Esophagus (tissue), 2 donors: ENCODE measurements around the gene PHF21B. TPM values are rescaled to one million over a fixed set of nuclear protein-coding genes. Genes with fewer than 3 reads are reported as not detected.

Source experiments
- H3K27ac ChIP-seq, 2 donors: one replicate each; pipeline ENCODE4 v1.5.1; 2013; ENCODE audit warnings: low read depth in 2 of 2, mild to moderate bottlenecking in 2 of 2, inconsistent platforms in 1 of 2, low read length in 1 of 2, moderate library complexity in 1 of 2
- H3K27me3 ChIP-seq, 2 donors: one replicate each; pipeline ENCODE4 v1.6.1; 2013; ENCODE audit warnings: low read length in 2 of 2, control low read depth in 1 of 2, mild to moderate bottlenecking in 1 of 2; ENCODE audit not compliant: insufficient read depth in 2 of 2, control insufficient read depth in 1 of 2
- H3K36me3 ChIP-seq, 2 donors: one replicate each; pipeline ENCODE4 v1.6.1; 2013; ENCODE audit warnings: low read length in 1 of 2; ENCODE audit not compliant: control insufficient read depth in 2 of 2, insufficient read depth in 2 of 2
- H3K4me1 ChIP-seq, 2 donors: one replicate each; pipeline ENCODE4 v1.6.1; 2013; ENCODE audit warnings: low read length in 1 of 2; ENCODE audit not compliant: control insufficient read depth in 2 of 2, insufficient read depth in 2 of 2
- H3K4me3 ChIP-seq, 2 donors: one replicate each; pipeline ENCODE4 v1.5.1; 2013; ENCODE audit warnings: low read length in 2 of 2, mild to moderate bottlenecking in 2 of 2, low read depth in 1 of 2, moderate library complexity in 1 of 2
- H3K9me3 ChIP-seq, 2 donors: one replicate each; pipeline ENCODE4 v1.6.1; 2013; ENCODE audit warnings: mild to moderate bottlenecking in 2 of 2, low read depth in 1 of 2, low read length in 1 of 2, moderate library complexity in 1 of 2; ENCODE audit not compliant: control insufficient read depth in 2 of 2, insufficient read depth in 1 of 2
- WGBS, 2 donors: extraction: QIAGEN DNeasy Blood & Tissue Kit; methylation state at CpG; one replicate each; pipeline ENCODE4 v1.1.7; 2013; 5-methylcytosine and 5-hydroxymethylcytosine counted together
- polyA plus RNA-seq, 2 donors: library from polyadenylated mRNA; stranded (reverse); fragments of 200-250 nt; gene quantifications; one replicate each; pipeline ENCODE4 v1.2.3, GENCODE V29; 2013
- donor health status: healthy with polysubstance abuse.
- donor health status: Bipolar disorder and iron deficiency.

Gene PHF21B
- polyA plus RNA-seq, 2 donors = 0.08 to 0.25 TPM

DNA sequence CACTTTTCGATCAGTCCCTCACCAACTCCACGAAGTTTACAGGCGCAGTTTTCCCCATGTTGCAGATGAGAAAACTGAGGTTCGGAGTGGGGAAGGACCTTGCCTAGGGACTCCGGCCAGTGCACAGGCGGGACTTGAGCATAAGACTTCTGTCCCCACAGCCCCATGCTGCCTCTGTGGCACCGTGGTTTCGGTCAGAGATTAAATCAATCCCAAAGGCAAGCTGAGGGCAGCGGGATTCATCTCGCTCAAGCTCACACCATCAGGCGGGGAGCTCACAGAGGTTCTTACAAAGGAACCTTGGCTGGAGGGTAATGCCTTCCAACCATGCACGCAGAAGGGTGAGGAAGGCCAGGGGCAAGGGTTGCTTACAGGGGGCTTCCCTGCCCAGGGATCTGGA lies 115.5 kb downstream of the PHF21B start:
- H3K9me3 ChIP-seq = peaks cover 0 to 3% of the 10 kb centered on the region in 2 donors
- no peaks in the 10 kb centered on the region for H3K36me3 ChIP-seq
- H3K27me3 ChIP-seq = no peaks in the 10 kb centered on the region
- no peak overlapping the region for H3K4me3 ChIP-seq
- H3K27ac ChIP-seq = no peak overlapping the region
- WGBS, 2 donors = 85 to 86% methylated on average over 12 of the region's 12 CpGs
- H3K4me1 ChIP-seq = no peaks in the 10 kb centered on the region

DNA sequence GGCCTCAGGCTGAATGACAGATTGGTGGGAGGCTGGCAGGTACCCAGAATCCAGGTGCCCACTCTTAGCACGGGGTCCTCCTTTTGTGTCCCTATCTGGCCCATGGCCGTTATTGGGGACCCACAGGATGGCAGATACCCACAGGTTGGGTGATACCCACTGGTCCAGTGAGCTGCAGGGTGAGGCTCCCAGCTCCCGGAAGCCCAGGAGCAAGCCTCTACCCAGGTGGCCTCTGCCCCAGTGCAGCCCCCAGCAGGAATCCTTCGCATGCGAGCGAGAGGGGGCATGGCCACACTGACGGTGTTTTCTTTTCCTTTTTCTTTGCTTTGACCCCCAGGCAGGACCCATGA lies 116.1 kb downstream of the PHF21B start:
- Histone ChIP-seq H3K27me3 (no peaks in the 10 kb centered on the region), H3K27ac (no peak overlapping the region), H3K9me3 (peaks cover 0 to 3% of the 10 kb centered on the region in 2 donors), H3K36me3 (no peaks in the 10 kb centered on the region), H3K4me1 (no peaks in the 10 kb centered on the region), H3K4me3 (no peak overlapping the region)
- 52 to 59% methylated on average over 7 of the region's 7 CpGs for WGBS, 2 donors

DNA sequence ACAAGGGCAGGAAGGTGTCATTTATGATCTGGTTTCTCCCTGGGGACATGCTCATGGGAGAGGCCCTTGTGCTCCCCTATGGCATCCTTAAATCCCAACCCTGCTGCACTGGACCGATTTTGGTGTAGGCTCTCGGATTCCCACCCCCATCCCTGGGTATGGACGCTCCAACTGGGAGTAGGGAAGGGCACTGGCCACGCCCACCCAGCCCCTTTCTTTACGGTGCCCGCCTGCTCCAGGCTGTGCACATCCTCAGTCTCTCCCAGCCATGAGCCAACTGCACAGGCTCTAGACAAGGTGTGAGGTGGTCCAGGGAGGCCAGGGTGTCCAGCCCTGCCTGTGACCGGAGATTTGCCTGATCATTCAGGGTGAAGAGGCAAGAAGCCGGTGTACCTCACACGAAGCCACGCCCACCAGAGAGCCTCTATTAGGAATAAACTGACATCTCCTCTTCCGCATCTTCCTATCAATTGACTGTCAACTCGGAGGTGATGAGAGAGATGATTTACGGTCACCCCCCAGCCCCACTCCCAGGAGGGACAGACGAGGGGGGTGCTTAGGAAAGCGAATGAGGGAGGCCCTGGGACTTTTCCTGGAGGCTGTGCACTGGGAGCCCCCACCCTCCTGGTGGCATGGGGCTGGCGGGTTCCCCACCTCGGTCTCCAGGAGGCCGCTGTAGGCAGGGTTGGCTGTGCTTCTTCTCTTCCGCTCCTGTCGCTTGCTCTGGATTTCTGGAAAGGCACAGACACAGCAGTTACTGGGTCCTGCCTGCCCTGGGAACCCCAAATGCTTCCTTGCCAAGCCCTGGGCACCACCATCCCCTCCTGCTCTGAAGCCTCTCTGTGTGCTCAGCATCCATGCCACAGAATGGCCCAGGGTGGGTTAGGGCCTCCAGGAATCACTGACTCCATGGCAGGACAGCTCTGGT lies 116.7 kb downstream of the PHF21B start:
- 81 to 83% methylated on average over 20 of the region's 20 CpGs for WGBS, 2 donors
- H3K27me3 ChIP-seq = no peaks in the 10 kb centered on the region
- H3K4me1 ChIP-seq = no peaks in the 10 kb centered on the region
- H3K4me3 ChIP-seq = no peak overlapping the region
- H3K9me3 ChIP-seq = peaks cover 0 to 3% of the 10 kb centered on the region in 2 donors
- H3K36me3 ChIP-seq = no peaks in the 10 kb centered on the region
- H3K27ac ChIP-seq = no peak overlapping the region

DNA sequence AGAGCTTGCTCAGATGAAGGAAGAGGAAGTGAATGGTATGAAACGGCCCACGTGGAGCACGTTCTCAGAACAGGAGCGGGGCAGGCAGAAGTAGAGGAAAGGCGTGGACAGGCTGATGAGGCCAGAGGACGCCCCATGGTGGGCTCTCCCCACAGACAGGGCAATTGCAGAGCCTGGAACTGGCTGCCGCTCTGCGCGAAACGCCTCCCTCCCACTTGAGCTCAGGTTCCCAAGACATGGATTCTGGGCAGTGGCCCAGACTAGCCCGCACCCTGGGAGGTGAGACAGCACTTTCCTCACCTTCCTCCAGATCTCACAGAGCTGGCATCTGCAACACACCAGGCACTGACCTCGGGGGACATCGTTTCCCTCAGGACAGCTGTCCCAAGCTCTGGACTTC lies 117.6 kb downstream of the PHF21B start:
- Histone ChIP-seq H3K4me1 (no peaks in the 10 kb centered on the region), H3K4me3 (no peak overlapping the region), H3K9me3 (peaks cover 0 to 2% of the 10 kb centered on the region in 2 donors), H3K36me3 (no peaks in the 10 kb centered on the region), H3K27me3 (no peaks in the 10 kb centered on the region), H3K27ac (no peak overlapping the region)
- WGBS, 2 donors = 80 to 81% methylated on average over 13 of the region's 13 CpGs

DNA sequence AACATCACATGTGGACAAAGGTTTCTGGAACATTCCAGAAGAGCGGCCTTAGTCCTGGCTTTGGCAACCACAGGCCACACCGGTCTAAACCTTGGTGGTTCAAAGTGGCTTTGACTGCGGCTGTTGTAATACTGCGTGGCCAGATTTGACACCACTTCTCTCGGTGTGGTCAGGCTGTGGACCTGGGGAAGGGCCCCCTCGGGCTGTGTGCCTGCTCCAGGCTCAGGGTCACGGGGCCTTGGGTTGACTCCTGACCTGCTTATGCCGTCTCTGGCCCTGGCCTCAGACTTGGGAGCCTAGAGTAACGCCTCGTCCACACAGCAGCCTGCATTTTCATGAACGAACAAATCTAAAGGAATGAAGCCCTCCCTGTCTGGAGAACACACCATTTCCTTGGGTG lies 118.0 kb downstream of the PHF21B start:
- Histone ChIP-seq H3K36me3 (no peaks in the 10 kb centered on the region), H3K4me1 (no peaks in the 10 kb centered on the region), H3K27me3 (no peaks in the 10 kb centered on the region), H3K9me3 (no peaks in the 10 kb centered on the region), H3K27ac (no peak overlapping the region), H3K4me3 (no peak overlapping the region)
- 82 to 88% methylated on average over 11 of the region's 11 CpGs for WGBS, 2 donors

DNA sequence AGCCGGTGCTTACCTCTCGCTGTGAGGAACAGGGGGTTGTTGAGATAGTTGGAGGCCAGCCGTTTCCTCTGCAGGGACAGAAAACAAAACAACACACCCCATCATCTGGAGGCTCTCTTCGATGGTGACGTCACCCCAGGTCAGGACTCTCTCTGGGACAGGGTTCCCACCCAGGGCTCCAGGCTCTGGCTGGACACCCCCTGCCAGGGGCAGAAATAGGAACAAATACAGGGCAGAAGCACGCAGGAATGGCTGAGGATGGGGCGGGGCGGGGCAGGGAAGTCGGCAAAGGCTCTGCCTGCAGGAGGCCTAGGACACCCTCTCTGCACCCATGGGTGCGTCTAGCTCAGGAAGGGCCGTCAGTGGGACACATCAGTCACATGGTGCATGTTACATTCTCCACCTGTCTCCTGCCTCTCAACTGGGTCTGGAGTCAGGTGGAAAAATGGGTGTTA lies 118.5 kb downstream of the PHF21B start:
- Histone ChIP-seq H3K4me3 (no peak overlapping the region), H3K27me3 (no peaks in the 10 kb centered on the region), H3K4me1 (no peaks in the 10 kb centered on the region), H3K27ac (no peak overlapping the region), H3K9me3 (no peaks in the 10 kb centered on the region), H3K36me3 (no peaks in the 10 kb centered on the region)
- WGBS, 2 donors = 78 to 83% methylated on average over 11 of the region's 11 CpGs

DNA sequence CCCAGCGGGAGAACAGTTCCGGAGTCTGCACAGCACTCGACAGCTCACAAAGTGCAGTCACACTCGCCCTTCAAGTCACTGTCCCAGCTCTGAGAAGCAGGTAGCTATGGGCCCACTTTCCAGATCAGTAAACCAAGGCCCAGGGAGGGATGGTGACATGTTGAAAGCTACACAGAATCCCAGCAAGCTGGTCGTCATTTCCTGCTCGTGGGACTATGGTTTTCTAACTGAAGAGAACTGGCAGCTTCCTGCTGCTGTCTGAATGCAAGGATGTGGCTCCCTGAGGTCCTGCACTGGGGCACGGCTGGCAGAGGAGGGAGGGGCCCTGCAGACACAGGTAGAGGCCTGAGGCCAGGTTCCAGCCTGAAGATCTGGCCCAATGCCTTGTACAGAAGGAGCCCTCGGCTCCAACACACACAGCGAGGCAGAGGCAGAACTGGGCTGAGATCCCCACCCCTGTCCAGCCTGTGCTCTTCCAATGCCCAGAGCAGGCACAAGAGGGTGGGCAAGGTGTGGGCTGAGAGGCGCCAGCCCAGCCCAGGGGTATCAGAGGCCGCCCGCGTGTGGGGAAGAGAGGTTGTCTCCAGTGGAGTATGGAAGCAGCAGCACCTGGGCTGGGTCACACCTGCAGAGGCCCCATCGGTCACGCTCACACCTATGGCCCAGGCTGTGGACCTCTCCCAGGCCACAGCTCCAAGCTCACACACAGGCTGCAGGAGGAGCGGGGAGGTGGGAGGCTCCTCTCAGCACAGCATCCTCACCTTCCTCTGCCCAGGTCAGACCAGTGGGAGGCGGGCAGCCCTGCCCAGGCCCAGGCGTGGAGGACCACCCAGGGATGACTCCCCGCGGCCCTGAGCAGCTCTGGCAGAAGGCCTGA lies 119.2 kb downstream of the PHF21B start:
- H3K36me3 ChIP-seq = no peaks in the 10 kb centered on the region
- H3K9me3 ChIP-seq = no peaks in the 10 kb centered on the region
- WGBS, 2 donors = 75 to 79% methylated on average over 15 to 20 of the region's 20 CpGs
- H3K4me1 ChIP-seq = no peaks in the 10 kb centered on the region
- no peak overlapping the region for H3K4me3 ChIP-seq
- H3K27me3 ChIP-seq = no peaks in the 10 kb centered on the region
- no peak overlapping the region for H3K27ac ChIP-seq

DNA sequence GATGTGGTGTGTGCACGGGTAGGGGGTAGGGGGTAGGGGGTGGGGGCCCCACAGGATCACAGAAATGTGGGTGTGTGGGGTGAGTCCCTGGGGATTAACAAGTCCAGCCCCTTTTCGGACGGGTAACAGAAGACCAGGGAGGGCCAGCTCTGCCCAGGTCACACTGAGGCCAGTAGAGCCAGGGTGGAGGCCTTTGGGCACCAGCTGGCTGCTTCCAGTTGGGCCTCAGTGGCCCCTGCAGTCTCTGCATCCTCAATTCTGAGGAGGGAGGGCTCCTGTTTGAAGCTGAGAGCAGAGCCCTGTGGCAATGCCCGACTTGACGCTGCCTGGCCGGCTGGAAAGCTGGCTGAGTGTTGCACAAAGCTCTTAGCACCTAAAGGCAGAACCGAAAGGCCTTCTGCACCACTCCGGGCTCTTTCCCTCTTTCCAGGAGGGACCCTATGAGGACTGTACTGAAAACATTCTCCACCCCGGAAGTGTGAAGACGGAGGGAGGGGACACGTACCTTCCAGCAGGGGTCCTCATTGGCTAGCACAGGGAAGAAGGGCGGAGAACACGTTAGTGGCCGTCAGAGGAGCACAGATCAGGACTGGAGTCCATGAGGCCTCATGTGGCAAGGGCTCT lies 120.4 kb downstream of the PHF21B start:
- Histone ChIP-seq H3K27me3 (no peaks in the 10 kb centered on the region), H3K4me3 (no peak overlapping the region), H3K4me1 (no peaks in the 10 kb centered on the region), H3K27ac (no peak overlapping the region), H3K9me3 (no peaks in the 10 kb centered on the region), H3K36me3 (no peaks in the 10 kb centered on the region)
- 63 to 68% methylated on average over 14 of the region's 14 CpGs for WGBS, 2 donors

DNA sequence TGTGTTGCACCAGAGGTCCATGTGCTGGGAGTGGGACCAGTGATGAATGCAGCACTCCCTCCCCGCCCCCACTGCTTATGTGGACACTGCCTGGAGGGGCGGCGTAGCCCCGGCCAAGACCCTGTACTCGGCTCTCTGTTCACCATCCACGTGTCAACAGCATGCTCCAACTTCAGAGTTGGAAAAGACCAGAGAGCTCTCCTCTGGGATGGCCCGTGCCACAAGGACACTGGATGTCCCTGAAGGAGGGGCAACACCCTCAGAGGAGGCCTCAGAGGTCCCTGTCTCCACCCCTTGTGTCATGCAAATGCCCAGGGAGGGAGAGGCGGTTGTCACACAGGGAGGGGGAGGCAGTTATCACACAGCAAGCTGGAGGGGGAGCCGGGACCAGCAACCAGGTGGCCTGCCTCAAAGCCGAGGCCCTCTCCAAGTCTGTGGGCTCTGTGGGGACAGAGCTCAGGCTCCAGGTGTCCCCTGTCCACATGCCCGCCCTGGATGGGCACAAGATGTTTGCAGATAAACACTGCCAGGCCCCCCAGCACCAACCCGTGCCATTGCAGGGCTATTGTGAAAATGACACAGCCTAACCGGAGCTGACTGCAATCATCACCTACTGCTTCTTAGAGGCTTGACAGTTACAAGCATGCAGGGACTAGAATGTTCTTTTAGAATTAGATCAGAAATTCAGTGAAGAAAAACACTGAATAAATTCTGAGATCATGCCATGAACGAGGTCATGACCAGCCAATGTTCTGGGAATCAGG lies 121.1 kb downstream of the PHF21B start:
- WGBS, 2 donors = 73% methylated on average over 14 of the region's 14 CpGs
- Histone ChIP-seq H3K9me3 (no peaks in the 10 kb centered on the region), H3K27ac (no peak overlapping the region), H3K4me3 (no peak overlapping the region), H3K36me3 (no peaks in the 10 kb centered on the region), H3K27me3 (no peaks in the 10 kb centered on the region), H3K4me1 (no peaks in the 10 kb centered on the region)
